Measurements from ENCODE around the gene GAP43.

Gene GAP43

DNA sequence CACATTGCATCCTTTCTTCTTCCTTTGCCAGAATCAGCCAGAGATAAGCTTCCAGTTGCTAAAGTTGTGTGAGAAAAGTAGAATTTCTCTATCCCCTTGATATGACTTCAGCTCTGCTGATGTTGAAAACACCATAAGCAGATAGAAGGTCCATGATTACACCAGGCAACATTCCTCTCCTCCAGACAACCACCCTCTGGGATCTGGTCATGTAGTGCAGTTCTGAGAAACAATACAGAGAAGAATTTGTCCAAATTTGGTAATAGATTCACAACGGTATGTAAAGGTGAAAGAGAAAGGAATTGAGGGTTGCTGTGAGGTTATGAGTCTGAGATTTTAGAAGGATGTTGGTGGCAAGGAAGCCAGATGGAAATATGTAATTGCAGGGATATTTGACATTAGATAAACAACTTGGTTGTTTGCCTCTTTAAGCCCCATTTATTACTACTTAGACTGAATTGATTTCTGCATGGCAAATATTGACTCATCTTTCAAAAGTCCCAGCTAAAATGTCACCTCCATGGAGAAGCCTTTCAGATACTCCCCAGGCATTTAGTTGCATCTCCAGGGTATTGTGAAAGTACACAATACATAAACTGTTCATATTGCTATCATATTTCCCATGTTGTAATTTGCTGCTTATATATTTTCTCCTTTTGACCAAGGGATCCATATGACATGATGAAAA, 134.9 kb downstream of the GAP43 start:
- no peak for DNase-seq (ENCODE audit: low spot score)

DNA sequence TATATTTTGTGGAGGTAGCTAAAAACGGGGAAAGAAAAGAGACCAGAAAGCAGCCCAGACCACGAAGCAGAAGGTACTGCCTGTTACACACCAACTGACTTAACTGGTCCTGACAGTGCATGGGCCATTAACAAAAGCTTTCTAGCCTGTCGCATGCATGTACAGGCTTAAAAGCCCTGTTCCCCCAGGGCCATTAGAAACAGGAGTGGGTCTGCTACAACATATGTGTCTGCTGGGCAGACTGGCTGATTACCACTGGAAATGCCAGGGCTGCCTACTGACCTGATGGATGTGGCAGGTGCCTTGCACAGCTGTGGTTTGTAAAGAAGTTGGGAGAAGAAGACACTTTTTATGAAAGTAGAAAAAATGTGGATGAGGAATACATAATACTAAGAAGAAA, 137.4 kb downstream of the GAP43 start:
- DNase-seq (ENCODE audit: low spot score): no peak
- TF ChIP-seq, protein P1, sequence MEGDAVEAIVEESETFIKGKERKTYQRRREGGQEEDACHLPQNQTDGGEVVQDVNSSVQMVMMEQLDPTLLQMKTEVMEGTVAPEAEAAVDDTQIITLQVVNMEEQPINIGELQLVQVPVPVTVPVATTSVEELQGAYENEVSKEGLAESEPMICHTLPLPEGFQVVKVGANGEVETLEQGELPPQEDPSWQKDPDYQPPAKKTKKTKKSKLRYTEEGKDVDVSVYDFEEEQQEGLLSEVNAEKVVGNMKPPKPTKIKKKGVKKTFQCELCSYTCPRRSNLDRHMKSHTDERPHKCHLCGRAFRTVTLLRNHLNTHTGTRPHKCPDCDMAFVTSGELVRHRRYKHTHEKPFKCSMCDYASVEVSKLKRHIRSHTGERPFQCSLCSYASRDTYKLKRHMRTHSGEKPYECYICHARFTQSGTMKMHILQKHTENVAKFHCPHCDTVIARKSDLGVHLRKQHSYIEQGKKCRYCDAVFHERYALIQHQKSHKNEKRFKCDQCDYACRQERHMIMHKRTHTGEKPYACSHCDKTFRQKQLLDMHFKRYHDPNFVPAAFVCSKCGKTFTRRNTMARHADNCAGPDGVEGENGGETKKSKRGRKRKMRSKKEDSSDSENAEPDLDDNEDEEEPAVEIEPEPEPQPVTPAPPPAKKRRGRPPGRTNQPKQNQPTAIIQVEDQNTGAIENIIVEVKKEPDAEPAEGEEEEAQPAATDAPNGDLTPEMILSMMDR (IDR thresholded peaks at IDR 0.05; ENCODE audit: extremely low read depth, missing control alignments): no peak

More for the DNA sequence above, 134.9 kb downstream of the GAP43 start:
- TF ChIP-seq, protein P1 (IDR thresholded peaks at IDR 0.05; ENCODE audit: extremely low read depth, missing control alignments): no peak

DNA sequence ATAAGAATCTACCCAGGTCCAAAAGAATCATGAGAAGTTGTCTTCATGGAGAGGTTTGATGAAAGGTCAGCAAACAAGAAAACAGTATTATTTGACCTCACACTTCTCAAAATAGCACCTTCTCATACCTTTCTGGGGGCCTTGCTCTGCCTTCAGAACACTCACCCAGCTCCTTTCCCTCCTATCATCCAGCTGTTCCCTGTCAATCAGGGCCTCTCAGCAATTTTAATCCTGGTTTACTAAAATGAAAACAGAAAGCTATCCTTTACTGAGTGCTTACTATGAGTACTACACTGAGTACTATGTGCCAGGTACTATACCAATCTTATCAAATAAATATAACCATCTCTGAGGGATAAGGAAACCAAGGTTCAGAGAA, 138.6 kb downstream of the GAP43 start:
- TF ChIP-seq, protein P1 (IDR thresholded peaks at IDR 0.05; ENCODE audit: extremely low read depth, missing control alignments): no peak

DNA sequence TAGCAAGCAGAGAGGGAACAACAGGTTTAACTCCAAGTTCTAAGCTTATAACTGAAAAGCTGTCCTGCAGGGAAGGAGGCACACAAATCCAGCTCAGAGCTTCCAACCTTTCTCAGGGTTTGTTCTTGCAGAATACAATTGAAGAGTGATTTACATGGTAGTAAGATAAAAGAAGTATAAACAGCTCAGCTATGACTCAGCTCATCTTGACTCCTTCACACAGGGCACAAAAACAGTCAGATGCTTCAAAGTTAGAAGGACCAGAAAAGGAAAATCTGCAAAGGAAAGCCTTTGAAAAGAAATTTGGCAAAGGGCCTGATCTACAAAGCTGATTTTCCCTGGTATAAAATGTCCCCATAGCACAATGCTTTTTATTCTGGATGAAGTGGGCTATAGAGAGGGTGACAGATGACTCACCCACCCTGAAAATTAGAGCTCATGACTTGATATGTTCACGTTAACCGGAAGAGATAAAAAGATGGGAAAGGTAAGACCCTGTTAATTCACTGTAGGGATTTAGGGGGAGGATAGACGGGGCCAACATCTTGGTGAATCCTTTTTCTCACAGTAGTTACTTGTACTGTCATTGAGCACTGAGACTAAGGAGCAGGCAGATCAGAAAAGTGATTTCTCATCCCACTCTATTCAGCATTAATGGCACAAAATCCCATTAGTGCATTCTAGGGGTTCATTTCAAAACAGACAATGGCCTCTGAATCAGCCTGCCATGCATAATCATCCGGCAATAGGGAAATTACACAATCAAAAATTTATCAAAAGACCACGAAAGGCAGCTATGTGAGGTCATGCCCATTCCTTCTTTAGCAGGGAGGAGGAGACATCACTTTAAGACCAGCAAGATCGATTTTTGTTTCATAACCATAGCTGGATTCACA, 143.5 kb downstream of the GAP43 start:
- DNase-seq (ENCODE audit: low spot score): no peak
- TF ChIP-seq, protein P1 (IDR thresholded peaks at IDR 0.05; ENCODE audit: extremely low read depth, missing control alignments): no peak

More for the DNA sequence above, 138.6 kb downstream of the GAP43 start:
- no peak for DNase-seq (ENCODE audit: low spot score)

DNA sequence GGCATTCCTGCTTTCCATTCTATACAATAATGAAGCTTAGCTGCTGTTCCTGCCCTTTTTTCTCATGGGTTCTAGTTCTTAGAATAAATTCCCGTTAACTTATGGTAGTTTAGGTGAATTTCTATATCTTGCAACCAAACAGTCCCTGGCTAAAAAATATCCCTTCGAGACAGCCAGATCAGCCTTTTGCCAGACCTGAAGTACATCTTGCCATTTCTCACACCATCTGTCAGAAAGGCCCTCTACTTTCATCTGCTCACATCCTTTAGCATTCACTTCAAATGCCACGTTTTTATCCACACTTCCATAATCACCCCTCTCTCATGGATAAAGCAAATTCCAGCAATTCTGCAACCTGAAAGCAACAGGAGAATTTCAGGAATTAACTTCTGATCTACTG, 145.4 kb downstream of the GAP43 start:
- DNase-seq (ENCODE audit: low spot score): no peak
- TF ChIP-seq, protein P1 (IDR thresholded peaks at IDR 0.05; ENCODE audit: extremely low read depth, missing control alignments): no peak

All from GM20000 (cell line).